Neural progenitor cell (in vitro differentiated cells): Measurements from ENCODE around the gene TXNDC9. TPM values are rescaled to one million over a fixed set of nuclear protein-coding genes. Genes with fewer than 3 reads are reported as not detected.

Source experiments
- DNase-seq: peaks from one replicate; pipeline ENCODE4 v3.0.0-alpha.2; 2016; ENCODE audit warnings: low spot score
- H2AFZ ChIP-seq: fragments of 200-600 bp; sonication (generic); replicated peaks from 2 replicates; pipeline ENCODE4 v1.6.1; 2016; ENCODE audit warnings: antibody characterized with exemption
- H3F3A ChIP-seq: fragments of 200-600 bp; sonication (generic); 2 replicates; pipeline ENCODE4 v1.6.1; 2016; ENCODE audit warnings: antibody characterized with exemption, low read depth
- H3K27ac ChIP-seq: fragments of 200-600 bp; sonication (generic); 2 replicates; pipeline ENCODE4 v1.5.1; 2016; ENCODE audit warnings: mild to moderate bottlenecking
- H3K27me3 ChIP-seq: fragments of 200-600 bp; sonication (generic); 2 replicates; pipeline ENCODE4 v1.6.1; 2016; ENCODE audit warnings: mild to moderate bottlenecking, moderate library complexity
- H3K36me3 ChIP-seq: fragments of 200-600 bp; sonication (generic); 2 replicates; pipeline ENCODE4 v1.5.1; 2016
- H3K4me1 ChIP-seq: fragments of 200-600 bp; sonication (generic); 2 replicates; pipeline ENCODE4 v1.6.1; 2016; ENCODE audit warnings: mixed run types
- H3K4me2 ChIP-seq: fragments of 200-600 bp; sonication (generic); 2 replicates; pipeline ENCODE4 v1.6.1; 2016
- H3K4me3 ChIP-seq: fragments of 200-600 bp; sonication (generic); 2 replicates; pipeline ENCODE4 v1.5.1; 2016
- H3K79me2 ChIP-seq: fragments of 200-600 bp; sonication (generic); 2 replicates; pipeline ENCODE4 v1.6.1; 2016; ENCODE audit warnings: low read depth
- H3K9ac ChIP-seq: fragments of 200-600 bp; sonication (generic); 2 replicates; pipeline ENCODE4 v1.6.1; 2016
- H3K9me3 ChIP-seq: fragments of 200-600 bp; sonication (generic); 2 replicates; pipeline ENCODE4 v1.5.1; 2016; ENCODE audit warnings: low read depth
- H4K20me1 ChIP-seq: fragments of 200-600 bp; sonication (generic); 2 replicates; pipeline ENCODE4 v1.6.1; 2016; ENCODE audit warnings: low read depth
- H3K27ac Mint-ChIP-seq: 3 replicates; pipeline ENCODE4 v1.8.0; 2021; ENCODE audit warnings: mixed read lengths
- H3K27me3 Mint-ChIP-seq: 2 replicates; pipeline ENCODE4 v1.8.0; 2022; ENCODE audit warnings: low read depth, mild to moderate bottlenecking, inconsistent platforms, moderate library complexity, mixed read lengths; ENCODE audit not compliant: insufficient read depth
- H3K36me3 Mint-ChIP-seq: 3 replicates; pipeline ENCODE4 v1.8.0; 2021; ENCODE audit warnings: mixed read lengths
- H3K4me1 Mint-ChIP-seq: 3 replicates; pipeline ENCODE4 v1.8.0; 2021; ENCODE audit warnings: mixed read lengths
- H3K4me3 Mint-ChIP-seq: 3 replicates; pipeline ENCODE4 v1.8.0; 2021; ENCODE audit warnings: mild to moderate bottlenecking, moderate library complexity, mixed read lengths
- H3K9me3 Mint-ChIP-seq: 3 replicates; pipeline ENCODE4 v1.8.0; 2020; ENCODE audit warnings: mixed read lengths
- EZH2 ChIP-seq: fragments of 200-600 bp; sonication (generic); IDR thresholded peaks from 2 replicates; pipeline ENCODE4 v1.6.1; 2017; ENCODE audit warnings: antibody characterized with exemption, mild to moderate bottlenecking, moderate library complexity
- EZH2phosphoT487 ChIP-seq: fragments of 200-600 bp; sonication (generic); IDR thresholded peaks from 2 replicates; pipeline ENCODE4 v1.6.1; 2017; ENCODE audit warnings: antibody characterized with exemption
- total RNA-seq: library from RNA; depleted of rRNA; stranded (reverse); fragments of >200 nt; gene quantifications from 2 replicates; pipeline ENCODE4 v1.2.3, GENCODE V29; 2015; ENCODE audit warnings: low replicate concordance
- TF ChIP-seq, protein P1 (sequence below): fragments of 200-600 bp; sonication (generic); IDR thresholded peaks from 2 replicates; pipeline ENCODE4 v1.5.1; 2017; ENCODE audit warnings: antibody characterized with exemption, mild to moderate bottlenecking

Gene TXNDC9
- total RNA-seq, 1 donor from 2014 or later: 109 TPM

- Mint-ChIP-seq H3K9me3 (no peaks in the 10 kb centered on the region), H3K27ac (no peak overlapping the region), H3K4me3 (no peak overlapping the region), H3K4me1 (no peaks in the 10 kb centered on the region), H3K36me3 (peaks cover 2% of the 10 kb centered on the region), H3K27me3 (peaks cover 2% of the 10 kb centered on the region)
- Histone ChIP-seq H3K9me3 (no peaks in the 10 kb centered on the region), H3K9ac (no peak overlapping the region), H4K20me1 (no peaks in the 10 kb centered on the region), H3F3A (no peaks in the 10 kb centered on the region), H2AFZ (no peak overlapping the region), H3K27ac (no peak overlapping the region), H3K79me2 (no peaks in the 10 kb centered on the region), H3K4me3 (no peak overlapping the region), H3K4me2 (no peak overlapping the region), H3K27me3 (no peaks in the 10 kb centered on the region), H3K4me1 (no peaks in the 10 kb centered on the region), H3K36me3 (no peaks in the 10 kb centered on the region)
- TF ChIP-seq EZH2phosphoT487 (no peak), EZH2 (no peak)
- TF ChIP-seq, protein P1, sequence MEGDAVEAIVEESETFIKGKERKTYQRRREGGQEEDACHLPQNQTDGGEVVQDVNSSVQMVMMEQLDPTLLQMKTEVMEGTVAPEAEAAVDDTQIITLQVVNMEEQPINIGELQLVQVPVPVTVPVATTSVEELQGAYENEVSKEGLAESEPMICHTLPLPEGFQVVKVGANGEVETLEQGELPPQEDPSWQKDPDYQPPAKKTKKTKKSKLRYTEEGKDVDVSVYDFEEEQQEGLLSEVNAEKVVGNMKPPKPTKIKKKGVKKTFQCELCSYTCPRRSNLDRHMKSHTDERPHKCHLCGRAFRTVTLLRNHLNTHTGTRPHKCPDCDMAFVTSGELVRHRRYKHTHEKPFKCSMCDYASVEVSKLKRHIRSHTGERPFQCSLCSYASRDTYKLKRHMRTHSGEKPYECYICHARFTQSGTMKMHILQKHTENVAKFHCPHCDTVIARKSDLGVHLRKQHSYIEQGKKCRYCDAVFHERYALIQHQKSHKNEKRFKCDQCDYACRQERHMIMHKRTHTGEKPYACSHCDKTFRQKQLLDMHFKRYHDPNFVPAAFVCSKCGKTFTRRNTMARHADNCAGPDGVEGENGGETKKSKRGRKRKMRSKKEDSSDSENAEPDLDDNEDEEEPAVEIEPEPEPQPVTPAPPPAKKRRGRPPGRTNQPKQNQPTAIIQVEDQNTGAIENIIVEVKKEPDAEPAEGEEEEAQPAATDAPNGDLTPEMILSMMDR: no peak
- DNase-seq: no peak
Observed at GRCh38 chr2:99299580-99299979, 36.6 kb downstream of the TXNDC9 start.

GRCh38 chr2:99297994-99298393 lies 38.1 kb downstream of the TXNDC9 start:
- Histone ChIP-seq H3K27me3 (no peaks in the 10 kb centered on the region), H3K4me2 (no peak overlapping the region), H3K79me2 (no peaks in the 10 kb centered on the region), H3F3A (no peaks in the 10 kb centered on the region), H3K36me3 (no peaks in the 10 kb centered on the region), H3K4me3 (no peak overlapping the region), H3K4me1 (no peaks in the 10 kb centered on the region), H2AFZ (no peak overlapping the region), H4K20me1 (no peaks in the 10 kb centered on the region), H3K9me3 (no peaks in the 10 kb centered on the region), H3K9ac (no peak overlapping the region), H3K27ac (no peak overlapping the region)
- H3K27me3 Mint-ChIP-seq: peaks cover 2% of the 10 kb centered on the region
- DNase-seq: no peak
- H3K4me1 Mint-ChIP-seq: no peaks in the 10 kb centered on the region
- no peak overlapping the region for H3K4me3 Mint-ChIP-seq
- H3K27ac Mint-ChIP-seq: no peak overlapping the region
- H3K36me3 Mint-ChIP-seq: peaks cover 2% of the 10 kb centered on the region
- TF ChIP-seq, protein P1: no peak
- no peak for TF ChIP-seq EZH2phosphoT487
- TF ChIP-seq EZH2: no peak
- no peaks in the 10 kb centered on the region for H3K9me3 Mint-ChIP-seq

DNA sequence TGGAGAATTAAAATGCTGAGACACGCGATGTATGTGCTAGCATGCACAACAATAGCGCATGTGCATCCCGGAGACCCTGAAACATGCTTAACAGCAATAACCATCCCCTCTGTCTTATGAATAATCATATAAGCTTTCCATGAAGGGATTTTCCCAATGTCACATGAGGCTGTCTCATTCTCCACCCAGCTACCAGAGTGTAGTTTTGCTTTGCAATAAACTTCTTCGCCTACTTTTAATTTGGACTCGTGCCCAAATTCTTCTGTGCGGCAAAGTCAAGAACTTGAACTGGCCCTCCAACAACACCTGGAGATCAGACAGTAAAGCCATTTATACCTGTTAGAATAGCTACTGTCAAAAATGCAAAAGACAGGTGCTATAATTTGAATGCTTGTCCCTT lies 50.6 kb downstream of the TXNDC9 start:
- no peak overlapping the region for H3K4me3 ChIP-seq
- H3K27ac Mint-ChIP-seq: no peak overlapping the region
- no peak overlapping the region for H3K9ac ChIP-seq
- H3K27me3 Mint-ChIP-seq: no peaks in the 10 kb centered on the region
- H3K27ac ChIP-seq: no peak overlapping the region
- no peaks in the 10 kb centered on the region for H3K27me3 ChIP-seq
- H3K4me3 Mint-ChIP-seq: no peak overlapping the region
- no peaks in the 10 kb centered on the region for H3K4me1 Mint-ChIP-seq
- no peak for DNase-seq
- no peaks in the 10 kb centered on the region for H3F3A ChIP-seq
- H3K4me2 ChIP-seq: no peak overlapping the region
- H4K20me1 ChIP-seq: no peaks in the 10 kb centered on the region
- TF ChIP-seq, protein P1: no peak
- no peak for TF ChIP-seq EZH2
- no peak for TF ChIP-seq EZH2phosphoT487
- peaks cover 1% of the 10 kb centered on the region for H3K9me3 Mint-ChIP-seq
- H3K4me1 ChIP-seq: peaks cover 5% of the 10 kb centered on the region
- no peaks in the 10 kb centered on the region for H3K9me3 ChIP-seq
- no peak overlapping the region for H2AFZ ChIP-seq
- H3K79me2 ChIP-seq: no peaks in the 10 kb centered on the region
- H3K36me3 ChIP-seq: no peaks in the 10 kb centered on the region
- peaks cover 14% of the 10 kb centered on the region for H3K36me3 Mint-ChIP-seq
